ENCODE measurements around the gene NAALADL2.

Gene NAALADL2

GRCh38 chr3:175648899-175649298 lies 789.8 kb downstream of the NAALADL2 start:
- H3K4me3 ChIP-seq = no peak overlapping the region
- no peak overlapping the region for H3K27ac ChIP-seq

GRCh38 chr3:175651716-175652115 lies 792.6 kb downstream of the NAALADL2 start:
- no peak overlapping the region for H3K27ac ChIP-seq

GRCh38 chr3:175655351-175655750 lies 796.2 kb downstream of the NAALADL2 start:
- Histone ChIP-seq H3K27ac (no peak overlapping the region), H3K4me3 (no peak overlapping the region)

More at GRCh38 chr3:175651716-175652115, 792.6 kb downstream of the NAALADL2 start:
- no peak overlapping the region for H3K4me3 ChIP-seq

GRCh38 chr3:175656461-175656860 lies 797.3 kb downstream of the NAALADL2 start:
- H3K27ac ChIP-seq = no peak overlapping the region

GRCh38 chr3:175659670-175660350 lies 800.7 kb downstream of the NAALADL2 start:
- no peak overlapping the region for H3K27ac ChIP-seq
- H3K4me3 ChIP-seq = no peak overlapping the region

More at GRCh38 chr3:175656461-175656860, 797.3 kb downstream of the NAALADL2 start:
- no peak overlapping the region for H3K4me3 ChIP-seq

GRCh38 chr3:175662815-175663214 lies 803.7 kb downstream of the NAALADL2 start:
- Histone ChIP-seq H3K27ac (no peak overlapping the region), H3K4me3 (no peak overlapping the region)

- H3K27ac ChIP-seq = no peak overlapping the region
- no peak overlapping the region for H3K4me3 ChIP-seq
Observed at GRCh38 chr3:175664911-175665310, 805.8 kb downstream of the NAALADL2 start.

- no peak overlapping the region for H3K4me3 ChIP-seq
- H3K27ac ChIP-seq = no peak overlapping the region
Observed at GRCh38 chr3:175668300-175668699, 809.2 kb downstream of the NAALADL2 start.

- Histone ChIP-seq H3K27ac (no peak overlapping the region), H3K4me3 (no peak overlapping the region)
Observed at GRCh38 chr3:175670557-175670956, 811.4 kb downstream of the NAALADL2 start.

GRCh38 chr3:175672119-175672689 lies 813.1 kb downstream of the NAALADL2 start:
- H3K4me3 ChIP-seq = peak overlapping the region in 1 of 7 experiments; percentile 24
- peak overlapping the region in 3 of 21 experiments; percentile 13 to 57 (median 21) for H3K27ac ChIP-seq

GRCh38 chr3:175679568-175679967 lies 820.4 kb downstream of the NAALADL2 start:
- Histone ChIP-seq H3K27ac (no peak overlapping the region), H3K4me3 (no peak overlapping the region)

- Histone ChIP-seq H3K4me3 (no peak overlapping the region), H3K27ac (no peak overlapping the region)
Observed at GRCh38 chr3:175692256-175692655, 833.1 kb downstream of the NAALADL2 start.

GRCh38 chr3:175695251-175695650 lies 836.1 kb downstream of the NAALADL2 start:
- Histone ChIP-seq H3K27ac (no peak overlapping the region), H3K4me3 (no peak overlapping the region)

GRCh38 chr3:175702956-175703355 lies 843.8 kb downstream of the NAALADL2 start:
- Histone ChIP-seq H3K27ac (no peak overlapping the region), H3K4me3 (no peak overlapping the region)

- Histone ChIP-seq H3K27ac (no peak overlapping the region), H3K4me3 (no peak overlapping the region)
Observed at GRCh38 chr3:175704366-175705055, 845.4 kb downstream of the NAALADL2 start.

GRCh38 chr3:175713268-175713667 lies 854.1 kb downstream of the NAALADL2 start:
- Histone ChIP-seq H3K4me3 (no peak overlapping the region), H3K27ac (no peak overlapping the region)

GRCh38 chr3:175716446-175716845 lies 857.3 kb downstream of the NAALADL2 start:
- Histone ChIP-seq H3K27ac (no peak overlapping the region), H3K4me3 (no peak overlapping the region)

GRCh38 chr3:175726228-175726627 lies 867.1 kb downstream of the NAALADL2 start:
- Histone ChIP-seq H3K27ac (no peak overlapping the region), H3K4me3 (no peak overlapping the region)

GRCh38 chr3:175728566-175728965 lies 869.4 kb downstream of the NAALADL2 start:
- H3K4me3 ChIP-seq = no peak overlapping the region
- no peak overlapping the region for H3K27ac ChIP-seq

- Histone ChIP-seq H3K27ac (no peak overlapping the region), H3K4me3 (no peak overlapping the region)
Observed at GRCh38 chr3:175729466-175729865, 870.3 kb downstream of the NAALADL2 start.

- H3K27ac ChIP-seq = no peak overlapping the region
- no peak overlapping the region for H3K4me3 ChIP-seq
Observed at GRCh38 chr3:175731543-175731942, 872.4 kb downstream of the NAALADL2 start.

Data from skin epidermis (tissue), 12 donors.